ENCODE results near the gene IL12RB1.
"Not testable (repeated sequence)": the region's sequence is repeated elsewhere in the genome, so short reads cannot be mapped to it uniquely, and the experiment has no call there.

Gene IL12RB1

DNA sequence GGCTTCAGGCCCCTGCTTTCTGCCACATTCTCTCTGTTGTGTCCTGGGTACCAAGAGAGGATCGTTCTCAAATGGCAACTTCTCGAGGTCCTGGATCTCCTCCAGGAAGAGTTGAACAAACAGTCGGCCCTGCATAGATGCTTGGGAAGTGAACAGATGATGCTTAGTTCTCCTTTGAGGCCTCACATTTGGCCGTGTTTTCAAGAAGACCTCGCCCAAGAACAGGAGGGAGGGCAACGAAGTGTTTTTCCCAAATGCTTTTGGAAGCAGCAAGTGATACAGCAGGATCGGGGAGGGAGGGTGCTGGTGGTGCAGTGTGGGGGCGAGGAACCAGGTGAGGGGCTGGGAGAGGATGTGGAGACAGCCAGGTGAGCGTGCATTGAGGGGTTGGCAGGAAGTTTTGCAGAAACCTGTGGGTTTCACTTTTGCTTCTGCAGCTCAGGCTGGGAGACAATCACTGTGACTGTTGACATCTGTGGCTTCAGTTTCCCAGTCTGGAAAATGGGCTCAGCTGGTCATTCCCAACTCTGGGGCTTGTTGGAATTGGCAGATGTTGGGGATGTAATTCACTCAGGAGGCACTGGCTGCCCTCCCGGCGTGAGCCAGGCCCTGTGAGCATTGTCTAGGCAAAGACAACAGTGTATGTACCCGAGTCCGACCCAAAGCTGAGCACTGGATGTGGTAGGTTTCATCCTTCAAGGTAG lies 32.4 kb upstream of the IL12RB1 start:
- Mint-ChIP-seq H3K36me3 (peaks cover 35% of the 10 kb centered on the region), H3K9me3 (no peaks in the 10 kb centered on the region), H3K4me3 (peak overlapping the region; percentile 75), H3K4me1 (peaks cover 48% of the 10 kb centered on the region), H3K27ac (peak overlapping the region; percentile 83), H3K27me3 (no peaks in the 10 kb centered on the region)
- ATAC-seq, result peak; percentile 58

DNA sequence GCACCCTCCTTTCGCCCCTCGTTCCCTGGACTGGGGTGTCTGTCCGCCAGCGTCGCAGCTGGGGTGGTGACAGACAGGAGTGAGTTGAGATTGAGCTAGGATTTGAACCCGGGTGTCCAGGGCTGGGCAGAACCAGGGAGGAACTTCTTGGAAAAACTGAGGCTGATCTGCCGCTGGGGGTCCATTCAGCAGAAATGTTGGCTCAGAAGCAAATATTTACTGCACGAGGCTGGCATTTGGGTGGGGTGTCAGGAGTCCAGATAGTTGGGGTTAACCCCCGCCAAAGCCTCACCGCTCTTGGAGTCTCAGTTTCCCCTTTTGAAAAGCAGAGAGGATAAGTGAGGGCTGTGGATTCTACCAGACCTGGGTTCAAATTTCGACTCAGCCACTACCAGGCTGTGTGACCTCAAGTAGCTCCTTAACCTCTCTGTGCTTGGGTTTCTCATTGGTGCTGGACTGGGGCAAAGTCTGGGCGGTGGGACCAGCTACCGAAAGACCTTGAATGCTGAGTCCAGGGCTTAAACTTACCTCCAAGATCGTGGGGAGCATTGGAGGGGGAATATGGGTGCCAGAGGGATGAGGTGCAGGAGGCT lies 31.8 kb upstream of the IL12RB1 start:
- Mint-ChIP-seq H3K36me3 (peaks cover 34% of the 10 kb centered on the region), H3K4me1 (peaks cover 53% of the 10 kb centered on the region), H3K27me3 (no peaks in the 10 kb centered on the region), H3K4me3 (peak overlapping the region; percentile 75), H3K9me3 (no peaks in the 10 kb centered on the region), H3K27ac (peak overlapping the region; percentile 83)
- ATAC-seq, result no peak

DNA sequence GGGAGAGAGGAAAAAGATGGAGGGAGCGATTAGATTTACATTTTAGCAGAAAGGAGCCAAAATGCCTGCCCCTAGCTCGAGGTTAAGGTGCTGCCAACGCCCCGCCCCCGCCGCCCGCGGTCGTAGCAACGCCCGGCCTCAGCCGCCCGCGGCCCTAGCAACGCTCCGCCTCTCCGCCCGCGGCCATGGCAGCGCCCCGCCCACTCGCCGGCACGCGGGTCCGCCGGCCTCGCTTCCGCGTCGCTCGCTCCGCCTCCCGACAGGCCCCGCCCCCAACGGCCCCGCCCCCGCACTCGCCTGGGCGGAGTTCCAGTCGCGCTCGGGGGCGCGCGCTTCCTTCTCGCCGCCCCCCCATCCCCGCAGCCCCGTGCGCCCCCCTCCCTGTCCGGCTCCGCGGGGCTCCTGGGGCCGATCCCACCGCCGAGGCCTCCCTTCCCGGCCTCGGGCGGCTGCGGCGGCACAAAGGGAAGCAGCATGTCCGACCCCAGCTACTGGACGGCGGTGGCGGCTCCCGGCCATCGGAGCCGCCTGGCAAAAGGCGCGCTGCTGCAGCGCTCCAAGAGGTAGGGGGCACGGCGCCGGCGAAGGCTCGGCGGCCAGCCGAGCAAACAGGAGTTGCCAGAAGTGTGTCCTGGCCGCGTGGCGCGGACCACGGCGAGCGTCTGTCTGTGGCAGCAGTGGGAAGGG lies 31.1 kb upstream of the IL12RB1 start:
- H3K4me3 Mint-ChIP-seq, result peak overlapping the region; percentile 75
- H3K27me3 Mint-ChIP-seq, result no peaks in the 10 kb centered on the region
- H3K4me1 Mint-ChIP-seq, result peaks cover 60% of the 10 kb centered on the region
- H3K9me3 Mint-ChIP-seq, result no peaks in the 10 kb centered on the region
- ATAC-seq, result peak; percentile 95
- peaks cover 30% of the 10 kb centered on the region for H3K36me3 Mint-ChIP-seq
- peak overlapping the region; percentile 83 for H3K27ac Mint-ChIP-seq

DNA sequence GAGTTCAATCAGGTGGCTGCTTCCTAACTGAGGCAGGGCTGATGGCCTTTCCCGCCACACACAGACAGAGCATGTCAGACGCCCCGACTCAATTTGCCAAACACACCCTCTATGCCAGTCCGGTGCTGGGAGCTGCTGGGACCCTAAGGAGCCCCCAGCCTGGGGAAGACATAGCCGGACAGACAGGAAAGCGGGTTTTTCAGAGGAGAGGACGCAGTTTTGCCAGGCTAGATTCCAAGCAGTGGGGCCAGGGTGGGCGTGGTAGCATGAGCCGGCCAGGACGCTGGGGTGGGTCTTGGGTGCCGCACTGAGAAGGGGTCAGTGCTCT lies 30.6 kb upstream of the IL12RB1 start:
- H3K27ac Mint-ChIP-seq, result no peak overlapping the region
- no peaks in the 10 kb centered on the region for H3K9me3 Mint-ChIP-seq
- peaks cover 65% of the 10 kb centered on the region for H3K4me1 Mint-ChIP-seq
- no peak for ATAC-seq
- H3K27me3 Mint-ChIP-seq, result no peaks in the 10 kb centered on the region
- H3K36me3 Mint-ChIP-seq, result peaks cover 27% of the 10 kb centered on the region
- peak overlapping the region; percentile 68 for H3K4me3 Mint-ChIP-seq

DNA sequence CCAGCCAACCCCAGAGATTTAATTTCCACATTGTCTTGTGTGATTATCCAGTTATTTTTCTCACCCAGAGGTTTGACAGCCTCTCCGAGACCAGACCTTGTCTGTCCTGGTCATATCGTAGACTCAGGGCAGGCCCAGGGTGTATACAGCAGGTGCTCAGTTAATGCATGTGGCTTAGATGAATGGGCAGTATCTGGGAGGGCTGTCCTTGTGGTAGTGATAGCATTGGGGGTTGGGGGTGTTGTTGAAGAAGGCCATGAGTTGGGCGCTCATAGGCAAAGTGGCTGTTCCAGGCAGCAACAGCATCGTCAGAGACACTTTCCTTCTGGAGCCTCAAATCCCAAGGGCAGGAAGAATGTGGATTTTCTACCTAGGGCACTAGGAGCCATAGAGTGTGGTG lies 27.7 kb upstream of the IL12RB1 start:
- no peak overlapping the region for H3K27ac Mint-ChIP-seq
- peaks cover 70% of the 10 kb centered on the region for H3K4me1 Mint-ChIP-seq
- peaks cover 30% of the 10 kb centered on the region for H3K36me3 Mint-ChIP-seq
- no peaks in the 10 kb centered on the region for H3K27me3 Mint-ChIP-seq
- H3K4me3 Mint-ChIP-seq, result no peak overlapping the region
- no peaks in the 10 kb centered on the region for H3K9me3 Mint-ChIP-seq
- ATAC-seq, result no peak

DNA sequence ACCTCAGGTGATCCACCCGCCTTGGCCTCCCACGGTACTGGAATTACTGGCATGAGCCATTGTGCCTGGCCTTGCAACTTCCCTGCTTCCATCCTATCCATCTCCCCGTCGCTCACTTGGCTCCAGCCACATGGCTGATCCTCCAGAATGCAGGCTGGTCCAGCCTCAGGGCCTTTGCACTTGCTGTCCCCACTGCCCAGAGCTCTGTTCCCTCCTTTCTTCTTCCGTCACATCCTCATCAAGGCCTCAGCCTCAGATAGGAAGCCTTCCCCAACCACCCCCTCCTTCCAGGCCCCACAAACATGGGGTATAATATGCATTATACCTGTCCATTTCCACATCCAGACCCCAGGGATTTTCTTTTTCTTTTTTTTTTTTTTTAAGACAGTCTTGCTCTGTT lies 27.1 kb upstream of the IL12RB1 start:
- ATAC-seq, result no peak
- Mint-ChIP-seq H3K27ac (no peak overlapping the region), H3K27me3 (no peaks in the 10 kb centered on the region), H3K4me1 (peaks cover 70% of the 10 kb centered on the region), H3K36me3 (peaks cover 30% of the 10 kb centered on the region), H3K9me3 (no peaks in the 10 kb centered on the region), H3K4me3 (no peak overlapping the region)

DNA sequence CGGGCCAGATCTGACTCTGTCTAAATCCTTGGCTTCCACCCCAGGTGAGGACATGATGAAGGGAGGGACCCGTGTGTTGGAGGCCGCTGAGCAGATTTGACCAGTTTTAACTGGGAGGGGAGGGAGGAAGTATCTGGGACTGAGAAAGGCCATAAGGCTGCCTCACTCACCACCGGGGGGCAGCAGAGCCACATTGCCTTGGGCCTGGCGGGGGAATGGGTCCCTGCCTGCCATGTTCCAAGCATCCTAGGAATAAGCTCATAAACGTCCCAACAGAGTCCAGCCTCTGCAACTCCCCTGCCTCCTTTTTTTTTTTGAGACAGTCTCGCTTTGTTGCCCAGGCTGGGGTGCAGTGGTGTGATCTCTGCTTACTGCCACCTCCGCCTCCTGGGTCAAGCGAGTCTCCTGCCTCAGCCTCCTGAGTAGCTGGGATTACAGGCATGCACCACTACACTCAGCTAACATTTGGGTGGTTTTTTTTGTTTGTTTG lies 26.3 kb upstream of the IL12RB1 start:
- Mint-ChIP-seq H3K27me3 (no peaks in the 10 kb centered on the region), H3K4me3 (no peak overlapping the region), H3K27ac (no peak overlapping the region), H3K4me1 (peaks cover 70% of the 10 kb centered on the region), H3K36me3 (peaks cover 30% of the 10 kb centered on the region), H3K9me3 (no peaks in the 10 kb centered on the region)
- peak; percentile 37 for ATAC-seq

DNA sequence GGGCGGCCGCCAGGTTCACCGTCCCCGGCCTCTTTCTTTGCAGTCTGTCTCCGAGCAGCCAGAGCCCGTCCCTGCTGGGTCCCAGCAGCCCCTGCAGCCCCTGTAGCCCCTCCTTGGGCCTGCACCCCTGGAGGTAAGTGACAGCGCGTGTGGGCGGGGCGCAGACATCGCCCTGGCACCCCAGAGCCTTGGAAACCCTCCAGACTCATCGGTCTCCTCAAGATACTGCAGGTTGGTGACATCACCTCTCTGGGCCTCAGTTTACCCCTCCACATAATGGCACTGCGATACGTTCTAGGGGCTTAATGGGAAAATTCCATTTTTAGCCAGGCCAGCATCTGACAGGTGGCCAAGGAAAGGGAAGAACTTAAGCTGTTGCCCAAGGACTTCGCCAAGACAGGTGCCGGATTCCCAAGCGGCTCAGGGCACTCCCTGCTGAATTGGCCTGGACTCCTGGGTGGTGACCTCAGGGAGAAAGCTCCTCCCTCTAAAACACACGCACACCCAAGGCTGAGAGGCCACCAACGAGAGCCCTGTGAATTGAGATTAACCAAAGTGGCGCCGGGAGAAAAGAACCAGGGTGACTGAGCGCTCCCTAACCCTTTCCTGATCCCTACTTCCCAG lies 24.0 kb upstream of the IL12RB1 start:
- Mint-ChIP-seq H3K27me3 (no peaks in the 10 kb centered on the region), H3K36me3 (peaks cover 37% of the 10 kb centered on the region), H3K27ac (peak overlapping the region; percentile 77), H3K4me3 (peak overlapping the region; percentile 73), H3K9me3 (no peaks in the 10 kb centered on the region), H3K4me1 (peaks cover 72% of the 10 kb centered on the region)
- peak; percentile 15 for ATAC-seq

DNA sequence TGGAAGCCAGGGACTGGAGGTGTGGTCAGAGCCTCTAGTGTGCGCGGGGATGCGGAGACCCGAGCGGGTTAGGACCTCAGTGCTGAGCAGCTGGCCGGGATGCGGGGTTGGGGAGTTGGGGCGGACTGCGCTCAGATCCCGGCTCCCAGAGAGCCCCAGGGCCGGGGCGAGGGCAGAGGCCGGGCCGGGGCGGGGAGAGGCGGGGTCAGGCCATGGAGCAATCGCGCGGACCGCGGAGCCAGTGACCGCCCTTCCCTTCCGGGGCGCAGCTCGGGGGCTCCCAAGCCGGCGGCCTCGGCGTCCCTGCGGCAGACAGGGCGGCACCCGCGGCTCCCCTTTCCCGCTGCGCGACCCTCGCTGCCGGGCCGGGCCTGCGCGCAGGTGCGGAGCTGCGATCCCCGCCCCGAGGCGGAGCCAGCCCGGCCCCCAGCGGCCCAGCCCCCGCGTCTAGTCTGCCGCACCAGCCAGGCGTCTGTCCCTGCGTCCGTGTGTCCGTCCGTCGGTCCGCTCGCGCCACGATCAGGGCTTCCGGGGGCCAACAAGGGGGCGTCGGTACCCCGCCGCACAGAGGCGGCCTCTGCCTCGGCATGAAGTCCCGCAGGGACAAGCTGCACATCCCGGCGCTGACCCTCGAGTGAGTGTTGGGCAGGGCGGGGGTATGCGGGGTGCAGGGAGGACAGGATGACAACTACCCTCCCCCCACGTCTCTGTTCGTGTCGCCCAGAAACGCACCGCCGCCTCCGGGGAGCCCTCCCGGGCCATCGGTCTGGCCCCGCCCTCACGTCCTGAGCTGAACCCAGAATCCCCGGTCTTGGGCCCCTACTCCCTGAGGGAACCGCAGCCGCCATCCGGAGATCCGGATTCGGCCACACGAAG lies 23.2 kb upstream of the IL12RB1 start:
- Mint-ChIP-seq H3K27ac (peak overlapping the region; percentile 77), H3K36me3 (peaks cover 30% of the 10 kb centered on the region), H3K27me3 (no peaks in the 10 kb centered on the region), H3K4me1 (peaks cover 70% of the 10 kb centered on the region), H3K4me3 (peak overlapping the region; percentile 73), H3K9me3 (no peaks in the 10 kb centered on the region)
- peak; percentile 75 for ATAC-seq

DNA sequence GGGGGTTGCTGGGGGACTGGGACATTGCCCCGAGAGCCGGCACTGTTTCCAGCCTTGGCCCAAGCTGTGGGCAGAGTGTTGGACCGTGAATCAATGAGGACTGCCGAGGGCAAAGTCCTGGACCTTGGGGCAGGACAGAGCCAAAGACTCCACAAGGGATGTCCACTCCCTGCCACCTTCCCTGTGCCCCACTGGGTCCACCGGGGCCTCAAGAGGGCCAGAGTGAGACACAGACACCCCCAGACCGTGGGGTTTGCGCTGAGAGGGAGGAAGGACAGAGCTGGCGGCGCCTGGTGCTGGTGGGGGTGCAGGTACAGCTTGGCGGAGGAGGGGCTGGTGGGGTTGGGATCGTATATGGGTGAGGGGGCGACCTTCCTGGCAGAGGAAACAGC lies 22.6 kb upstream of the IL12RB1 start:
- no peaks in the 10 kb centered on the region for H3K27me3 Mint-ChIP-seq
- ATAC-seq, result peak; percentile 17
- H3K9me3 Mint-ChIP-seq, result no peaks in the 10 kb centered on the region
- H3K4me3 Mint-ChIP-seq, result peak overlapping the region; percentile 70
- peak overlapping the region; percentile 77 for H3K27ac Mint-ChIP-seq
- H3K36me3 Mint-ChIP-seq, result peaks cover 23% of the 10 kb centered on the region
- peaks cover 71% of the 10 kb centered on the region for H3K4me1 Mint-ChIP-seq

DNA sequence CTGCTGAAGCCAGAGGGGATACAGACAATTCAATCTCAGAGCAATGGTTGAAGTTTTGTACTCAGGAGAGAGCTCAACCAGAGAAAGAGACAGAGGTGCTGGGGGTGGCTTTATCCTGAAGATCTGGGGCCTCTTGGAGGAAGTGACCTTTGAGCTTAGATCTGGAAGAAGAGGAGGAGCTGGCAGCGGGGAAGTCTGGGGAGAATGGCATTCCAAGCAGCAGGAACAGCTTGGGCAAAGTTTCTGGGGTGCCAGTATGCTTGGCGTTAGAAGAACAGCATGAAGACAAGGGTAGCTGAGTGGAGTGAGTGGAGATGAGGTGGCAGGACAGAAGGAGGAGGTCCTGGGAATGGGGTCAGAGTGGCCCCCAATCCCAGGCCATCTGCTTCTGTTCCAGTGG lies 22.2 kb upstream of the IL12RB1 start:
- peaks cover 22% of the 10 kb centered on the region for H3K36me3 Mint-ChIP-seq
- ATAC-seq, result no peak
- H3K27ac Mint-ChIP-seq, result peak overlapping the region; percentile 77
- H3K4me1 Mint-ChIP-seq, result peaks cover 71% of the 10 kb centered on the region
- H3K27me3 Mint-ChIP-seq, result no peaks in the 10 kb centered on the region
- H3K9me3 Mint-ChIP-seq, result no peaks in the 10 kb centered on the region
- H3K4me3 Mint-ChIP-seq, result peak overlapping the region; percentile 70

DNA sequence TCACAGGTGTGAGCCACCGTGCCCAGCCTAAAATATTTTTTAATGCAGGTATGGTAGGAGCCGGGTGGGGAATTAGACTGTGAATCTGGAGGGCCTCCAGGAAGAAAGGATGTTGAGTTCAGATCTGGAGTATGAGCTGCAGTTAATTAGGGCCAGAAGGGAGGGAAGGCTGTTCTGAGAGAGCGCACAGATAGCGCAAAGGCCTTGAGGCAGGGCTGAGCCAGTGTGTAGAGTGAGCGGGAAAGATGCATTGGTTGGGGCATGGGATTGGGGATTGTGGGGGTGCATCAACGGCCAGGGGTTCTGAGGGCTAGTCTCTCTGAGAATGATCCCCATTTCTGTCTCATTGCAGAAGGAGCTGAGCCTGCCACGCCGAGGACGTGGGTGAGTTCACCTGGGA lies 20.5 kb upstream of the IL12RB1 start:
- H3K27ac Mint-ChIP-seq, result peak overlapping the region; percentile 77
- H3K4me1 Mint-ChIP-seq, result peaks cover 68% of the 10 kb centered on the region
- no peaks in the 10 kb centered on the region for H3K9me3 Mint-ChIP-seq
- no peak for ATAC-seq
- no peak overlapping the region for H3K4me3 Mint-ChIP-seq
- peaks cover 25% of the 10 kb centered on the region for H3K36me3 Mint-ChIP-seq
- H3K27me3 Mint-ChIP-seq, result no peaks in the 10 kb centered on the region

DNA sequence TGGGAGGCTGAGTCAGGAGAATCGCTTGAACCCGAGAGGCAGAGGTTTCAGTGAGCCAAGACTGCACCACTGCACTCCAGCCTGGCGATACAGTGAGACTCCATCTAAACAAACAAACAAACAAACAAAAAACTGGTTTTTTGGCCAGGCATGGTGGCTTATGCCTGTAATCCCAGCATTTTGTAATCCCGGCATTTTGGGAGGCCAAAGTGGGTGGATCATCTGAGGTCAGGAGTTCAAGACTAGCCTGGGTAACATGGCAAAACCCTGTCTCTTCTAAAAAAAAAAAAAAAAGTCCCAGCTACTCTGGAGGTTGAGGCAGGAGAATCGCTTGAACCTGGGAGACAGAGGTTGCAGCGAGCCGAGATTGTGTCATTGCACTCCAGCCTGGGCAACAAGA lies 18.5 kb upstream of the IL12RB1 start:
- ATAC-seq, H3K4me3 Mint-ChIP-seq, H3K27ac Mint-ChIP-seq, H3K27me3 Mint-ChIP-seq, H3K9me3 Mint-ChIP-seq: not testable (repeated sequence)
- peaks cover 73% of the 10 kb centered on the region for H3K4me1 Mint-ChIP-seq
- H3K36me3 Mint-ChIP-seq, result peaks cover 33% of the 10 kb centered on the region

DNA sequence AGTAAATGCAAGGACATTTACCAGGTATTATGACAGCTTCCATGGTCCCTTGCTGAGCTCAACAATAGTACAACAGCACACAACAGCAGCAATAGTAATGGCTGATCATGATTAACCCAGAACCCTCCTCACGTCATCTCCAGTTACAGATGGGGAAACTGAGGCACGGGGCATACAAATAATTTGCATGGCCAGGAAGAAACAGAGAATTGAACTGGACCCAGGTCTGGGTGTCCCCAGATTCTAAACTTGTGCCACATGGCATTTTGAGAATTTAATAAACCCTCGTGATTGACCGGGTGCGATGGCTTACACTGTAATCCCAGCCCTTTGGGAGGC lies 18.0 kb upstream of the IL12RB1 start:
- H3K27me3 Mint-ChIP-seq, result no peaks in the 10 kb centered on the region
- no peaks in the 10 kb centered on the region for H3K9me3 Mint-ChIP-seq
- peak overlapping the region; percentile 72 for H3K27ac Mint-ChIP-seq
- peaks cover 36% of the 10 kb centered on the region for H3K36me3 Mint-ChIP-seq
- no peak for ATAC-seq
- H3K4me1 Mint-ChIP-seq, result peaks cover 78% of the 10 kb centered on the region
- H3K4me3 Mint-ChIP-seq, result peak overlapping the region; percentile 75

Data from stimulated activated memory B cell treated with anti-CD40 and anti-IgM and Interleukin-4, amounts not matched to agents 10 μg/mL and 1 μg/mL and 100 μg/mL, for 72 hours (primary cell).